PC-3 (cell line): ENCODE measurements around the gene DOK7. TPM values are rescaled to one million over a fixed set of nuclear protein-coding genes. Genes with fewer than 3 reads are reported as not detected.

ENCODE experiments used
- ATAC-seq: fragments of 200-7000 bp; cut with Tn5 transposase; 2 replicates; pipeline ENCODE4 v1.9.1; 2020; ENCODE audit warnings: mild to moderate bottlenecking, moderate library complexity
- BruUV-seq: library from RNA; stranded (reverse); fragments of 400-500 nt; replicated peaks from 2 replicates; lab custom pipeline; 2021; lab: Mats Ljungman, UMichigan
- CTCF ChIA-PET: fragments of 300-600 bp; sonication (Branson Sonifier 250); formaldehyde crosslinking; loops from one replicate; lab custom pipeline; 2022; ENCODE audit warnings: antibody characterized with exemption; lab: Charles Lee
- POLR2A ChIA-PET: fragments of 300-600 bp; sonication (Branson Sonifier 250); formaldehyde crosslinking; loops from one replicate; lab custom pipeline; 2022; ENCODE audit warnings: antibody characterized with exemption; ENCODE audit not compliant: unreplicated experiment; lab: Charles Lee
- DNase-seq: peaks from one replicate; pipeline ENCODE4 v3.0.0-alpha.2; 2015
- H2AFZ ChIP-seq: fragments of 300-600 bp; sonication (generic); 2 replicates; pipeline ENCODE4 v1.6.0; 2016; ENCODE audit warnings: antibody characterized with exemption, low read length
- H3F3A ChIP-seq: fragments of 300-600 bp; sonication (generic); one replicate; pipeline ENCODE4 v1.6.0; 2017; ENCODE audit warnings: antibody characterized with exemption, low read length, control low read depth, mild to moderate bottlenecking; ENCODE audit not compliant: unreplicated experiment
- H3K27ac ChIP-seq: fragments of 300-600 bp; sonication (generic); 2 replicates; pipeline ENCODE4 v1.5.1; 2016; ENCODE audit warnings: mild to moderate bottlenecking, low read length
- H3K27me3 ChIP-seq: fragments of 300-600 bp; sonication (generic); 2 replicates; pipeline ENCODE4 v1.6.1; 2016; ENCODE audit warnings: low read length, mixed read lengths
- H3K36me3 ChIP-seq: fragments of 300-600 bp; sonication (generic); 2 replicates; pipeline ENCODE4 v1.6.1; 2016; ENCODE audit warnings: low read depth, mixed run types, low read length, mixed read lengths
- H3K4me1 ChIP-seq: fragments of 300-600 bp; sonication (generic); 2 replicates; pipeline ENCODE4 v1.5.1; 2016; ENCODE audit warnings: low read length; ENCODE audit not compliant: insufficient read depth
- H3K4me2 ChIP-seq: fragments of 300-600 bp; sonication (generic); 2 replicates; pipeline ENCODE4 v1.6.0; 2016; ENCODE audit warnings: low read length
- H3K4me3 ChIP-seq: fragments of 300-600 bp; sonication (generic); 2 replicates; pipeline ENCODE4 v1.5.1; 2016; ENCODE audit warnings: mild to moderate bottlenecking, low read length, mixed read lengths
- H3K79me2 ChIP-seq: fragments of 300-600 bp; sonication (generic); 2 replicates; pipeline ENCODE4 v1.6.1; 2017; ENCODE audit warnings: low read length, mixed read lengths
- H3K9ac ChIP-seq: fragments of 300-600 bp; sonication (generic); 2 replicates; pipeline ENCODE4 v1.6.0; 2016; ENCODE audit warnings: mild to moderate bottlenecking, low read length
- H3K9me2 ChIP-seq: fragments of 300-600 bp; sonication (generic); replicated peaks from 2 replicates; pipeline ENCODE4 v1.6.1; 2016; ENCODE audit warnings: mixed run types, low read length, mixed read lengths
- H3K9me3 ChIP-seq: fragments of 300-600 bp; sonication (generic); 2 replicates; pipeline ENCODE4 v1.6.1; 2016; ENCODE audit warnings: low read length, mixed read lengths
- H4K20me1 ChIP-seq: fragments of 300-600 bp; sonication (generic); 2 replicates; pipeline ENCODE4 v1.6.1; 2016; ENCODE audit warnings: low read length, mixed read lengths
- EZH2 ChIP-seq: fragments of 300-600 bp; sonication (generic); IDR thresholded peaks from one replicate; pipeline ENCODE4 v1.6.1; 2017; ENCODE audit warnings: antibody characterized with exemption, mild to moderate bottlenecking, low read length; ENCODE audit not compliant: unreplicated experiment
- EZH2phosphoT487 ChIP-seq: fragments of 300-600 bp; sonication (generic); IDR thresholded peaks from 2 replicates; pipeline ENCODE4 v1.6.1; 2018; ENCODE audit warnings: mild to moderate bottlenecking, antibody characterized with exemption, low read length, borderline replicate concordance
- intact Hi-C: fragments of 100-400 bp; cut with micrococcal nuclease; formaldehyde crosslinking; loops from 2 replicates; pipeline ENCODE4 v1.9.0; 2023
- total RNA-seq: library from RNA; depleted of rRNA; stranded (reverse); fragments of >200 nt; gene quantifications from 2 replicates; pipeline ENCODE4 v1.2.3, GENCODE V29; 2014
- TF ChIP-seq, protein P1 (sequence below): fragments of 300-600 bp; sonication (generic); conservative IDR thresholded peaks from 2 replicates; pipeline ENCODE4 v1.5.1; 2017; ENCODE audit warnings: antibody characterized with exemption, low read depth, mild to moderate bottlenecking, low read length

Gene DOK7
- total RNA-seq, 1 experiment from 2014 or later, result 2.5 TPM

DNA sequence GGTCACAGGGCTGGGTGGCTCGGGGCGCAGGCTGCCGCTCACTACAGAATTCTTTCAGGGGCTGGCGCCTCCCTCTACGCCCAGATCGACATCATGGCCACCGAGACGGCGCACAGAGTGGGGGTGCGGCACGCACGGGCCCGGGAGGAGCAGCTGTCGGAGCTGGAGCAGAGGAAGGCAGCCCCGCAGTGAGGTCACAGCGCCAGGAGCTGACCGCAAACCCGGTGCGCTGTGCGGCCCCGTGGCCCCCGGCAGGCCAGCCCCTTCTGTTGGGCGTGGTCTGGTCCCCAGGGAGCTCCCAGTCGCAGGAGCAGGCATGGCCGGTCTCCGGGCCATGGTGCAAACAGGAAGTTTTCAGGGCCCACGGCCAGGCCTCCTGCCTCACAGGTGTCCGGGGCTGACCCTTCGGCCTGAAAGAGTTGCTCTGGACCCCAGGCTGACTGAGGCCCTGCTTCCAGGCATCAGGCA is 37.6 kb downstream of the DOK7 start:
- CTCF ChIA-PET, result no interaction called here
- no peak overlapping the region for H3K4me2 ChIP-seq
- no TSS peak for BruUV-seq
- H3K9me2 ChIP-seq, result no peaks in the 10 kb centered on the region
- H2AFZ ChIP-seq, result no peak overlapping the region
- H4K20me1 ChIP-seq, result no peaks in the 10 kb centered on the region
- DNase-seq (no peak), ATAC-seq (no peak)
- no peaks in the 10 kb centered on the region for H3K79me2 ChIP-seq
- POLR2A ChIA-PET, result no interaction called here
- no peak overlapping the region for H3K9ac ChIP-seq
- H3K4me1 ChIP-seq, result no peaks in the 10 kb centered on the region
- no peak overlapping the region for H3K27ac ChIP-seq
- H3K36me3 ChIP-seq, result no peaks in the 10 kb centered on the region
- intact Hi-C loops, result no loop called here
- H3K4me3 ChIP-seq, result no peak overlapping the region
- no peaks in the 10 kb centered on the region for H3K27me3 ChIP-seq
- H3K9me3 ChIP-seq, result no peaks in the 10 kb centered on the region
- TF ChIP-seq EZH2 (no peak), EZH2phosphoT487 (no peak)
- TF ChIP-seq, protein P1, sequence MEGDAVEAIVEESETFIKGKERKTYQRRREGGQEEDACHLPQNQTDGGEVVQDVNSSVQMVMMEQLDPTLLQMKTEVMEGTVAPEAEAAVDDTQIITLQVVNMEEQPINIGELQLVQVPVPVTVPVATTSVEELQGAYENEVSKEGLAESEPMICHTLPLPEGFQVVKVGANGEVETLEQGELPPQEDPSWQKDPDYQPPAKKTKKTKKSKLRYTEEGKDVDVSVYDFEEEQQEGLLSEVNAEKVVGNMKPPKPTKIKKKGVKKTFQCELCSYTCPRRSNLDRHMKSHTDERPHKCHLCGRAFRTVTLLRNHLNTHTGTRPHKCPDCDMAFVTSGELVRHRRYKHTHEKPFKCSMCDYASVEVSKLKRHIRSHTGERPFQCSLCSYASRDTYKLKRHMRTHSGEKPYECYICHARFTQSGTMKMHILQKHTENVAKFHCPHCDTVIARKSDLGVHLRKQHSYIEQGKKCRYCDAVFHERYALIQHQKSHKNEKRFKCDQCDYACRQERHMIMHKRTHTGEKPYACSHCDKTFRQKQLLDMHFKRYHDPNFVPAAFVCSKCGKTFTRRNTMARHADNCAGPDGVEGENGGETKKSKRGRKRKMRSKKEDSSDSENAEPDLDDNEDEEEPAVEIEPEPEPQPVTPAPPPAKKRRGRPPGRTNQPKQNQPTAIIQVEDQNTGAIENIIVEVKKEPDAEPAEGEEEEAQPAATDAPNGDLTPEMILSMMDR, result no peak
- H3F3A ChIP-seq, result no peaks in the 10 kb centered on the region

DNA sequence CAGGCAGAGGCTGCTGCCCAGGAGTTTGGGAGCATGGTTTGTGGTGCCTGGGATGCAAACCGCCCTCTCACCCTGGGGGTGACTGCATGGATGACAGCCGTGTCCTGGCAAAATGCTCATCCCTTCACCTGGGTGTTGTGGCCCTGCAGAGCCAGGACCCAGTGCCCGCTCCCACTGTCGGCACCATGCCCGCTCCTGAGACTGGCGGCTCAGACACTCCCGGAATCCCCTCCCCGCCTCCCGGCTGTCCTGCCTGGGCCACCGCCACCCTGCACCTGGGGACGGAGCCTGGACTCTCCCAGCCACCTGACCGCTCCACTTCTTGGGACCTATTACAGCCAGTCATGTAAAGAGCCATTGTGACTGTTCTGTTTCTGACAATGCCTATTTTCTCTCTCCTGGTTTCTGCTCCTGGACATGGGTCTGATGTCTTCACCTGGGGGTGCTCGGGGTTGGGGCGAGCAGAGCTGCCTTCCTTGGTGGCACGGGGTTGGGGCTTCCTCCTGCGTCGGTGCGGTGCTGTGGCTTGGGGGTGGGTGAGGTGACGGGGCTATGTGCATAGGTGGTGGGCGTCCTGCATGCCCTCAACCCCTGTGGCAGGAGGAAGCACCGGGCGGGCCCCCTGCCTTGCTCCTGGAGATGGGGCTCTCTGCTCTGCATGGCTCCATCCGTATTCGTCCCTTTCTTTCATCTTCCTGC is 38.2 kb downstream of the DOK7 start:
- H3K4me2 ChIP-seq, result no peak overlapping the region
- no peak overlapping the region for H3K27ac ChIP-seq
- no peaks in the 10 kb centered on the region for H3K9me2 ChIP-seq
- H3K36me3 ChIP-seq, result no peaks in the 10 kb centered on the region
- H4K20me1 ChIP-seq, result no peaks in the 10 kb centered on the region
- CTCF ChIA-PET, result no interaction called here
- no peak overlapping the region for H3K4me3 ChIP-seq
- H3F3A ChIP-seq, result no peaks in the 10 kb centered on the region
- H3K9me3 ChIP-seq, result no peaks in the 10 kb centered on the region
- H2AFZ ChIP-seq, result no peak overlapping the region
- no TSS peak for BruUV-seq
- no peak for ATAC-seq
- intact Hi-C loops, result no loop called here
- no peak for DNase-seq
- no peaks in the 10 kb centered on the region for H3K79me2 ChIP-seq
- no peaks in the 10 kb centered on the region for H3K27me3 ChIP-seq
- POLR2A ChIA-PET, result no interaction called here
- no peaks in the 10 kb centered on the region for H3K4me1 ChIP-seq
- TF ChIP-seq EZH2phosphoT487, result no peak
- TF ChIP-seq, protein P1, result no peak
- TF ChIP-seq EZH2, result no peak
- H3K9ac ChIP-seq, result no peak overlapping the region

DNA sequence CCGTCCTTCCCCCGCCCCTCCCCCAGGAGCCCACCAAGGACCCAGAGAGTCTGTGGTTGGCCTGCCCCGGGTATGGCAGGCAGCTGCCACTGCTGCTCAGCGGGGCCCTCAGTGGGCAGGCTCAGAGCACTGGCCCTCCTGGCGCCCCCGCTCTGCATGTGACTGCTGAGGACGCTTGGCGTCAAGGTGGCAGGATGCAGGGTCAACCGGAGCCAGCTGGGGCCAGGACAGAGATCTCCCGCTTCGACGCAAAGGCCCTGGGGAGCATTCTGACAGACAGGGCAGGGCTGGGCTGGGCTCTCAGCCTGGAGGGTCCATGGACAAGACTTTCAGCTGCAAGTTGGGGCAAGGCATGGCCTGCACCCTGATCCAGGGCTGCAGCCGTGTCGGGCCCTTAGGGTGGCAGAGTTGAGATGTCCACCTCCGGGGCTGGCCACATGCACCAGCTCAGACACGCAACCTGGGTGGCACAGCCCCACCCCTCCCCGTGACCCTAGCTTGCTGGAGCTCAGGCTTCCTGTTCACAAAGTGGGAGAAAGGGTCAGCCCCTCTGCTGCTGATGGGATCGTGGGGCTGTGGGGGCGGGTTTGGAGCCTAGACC is 38.8 kb downstream of the DOK7 start:
- Histone ChIP-seq H4K20me1 (no peaks in the 10 kb centered on the region), H3K27me3 (no peaks in the 10 kb centered on the region), H3F3A (no peaks in the 10 kb centered on the region), H3K4me2 (no peak overlapping the region), H3K9me2 (no peaks in the 10 kb centered on the region), H2AFZ (no peak overlapping the region), H3K9ac (no peak overlapping the region), H3K36me3 (no peaks in the 10 kb centered on the region), H3K79me2 (no peaks in the 10 kb centered on the region), H3K9me3 (no peaks in the 10 kb centered on the region), H3K4me3 (no peak overlapping the region), H3K27ac (no peak overlapping the region), H3K4me1 (no peaks in the 10 kb centered on the region)
- no peak for DNase-seq
- intact Hi-C loops, result no loop called here
- ATAC-seq, result no peak
- ChIA-PET CTCF (no interaction called here), POLR2A (no interaction called here)
- TF ChIP-seq, protein P1, result no peak
- TF ChIP-seq EZH2 (no peak), EZH2phosphoT487 (no peak)
- no TSS peak for BruUV-seq
